ENCODE data around the gene FGF3.
"Not testable (repeated sequence)": the region's sequence is repeated elsewhere in the genome, so short reads cannot be mapped to it uniquely, and the experiment has no call there.

Gene FGF3

DNA sequence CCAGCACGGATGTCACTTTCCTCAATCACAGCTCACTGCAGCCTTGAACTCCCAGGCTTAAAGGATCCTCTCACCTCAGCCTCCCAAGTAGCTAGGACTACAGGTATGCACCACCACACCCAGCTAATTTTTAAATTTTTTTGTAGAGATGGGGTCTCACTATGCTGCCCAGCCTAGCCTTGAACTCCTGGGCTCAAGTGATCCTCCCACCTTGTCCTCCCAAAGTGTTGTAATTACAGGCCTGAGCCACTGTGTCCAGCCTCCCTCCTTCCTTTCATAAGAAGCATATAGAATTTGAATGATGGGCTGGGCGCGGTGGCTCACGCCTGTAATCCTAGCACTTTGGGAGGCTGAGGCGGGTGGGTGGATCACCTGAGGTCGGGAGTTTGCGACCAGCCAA lies 54.3 kb downstream of the FGF3 start:
- DNase-seq = not testable (repeated sequence)

DNA sequence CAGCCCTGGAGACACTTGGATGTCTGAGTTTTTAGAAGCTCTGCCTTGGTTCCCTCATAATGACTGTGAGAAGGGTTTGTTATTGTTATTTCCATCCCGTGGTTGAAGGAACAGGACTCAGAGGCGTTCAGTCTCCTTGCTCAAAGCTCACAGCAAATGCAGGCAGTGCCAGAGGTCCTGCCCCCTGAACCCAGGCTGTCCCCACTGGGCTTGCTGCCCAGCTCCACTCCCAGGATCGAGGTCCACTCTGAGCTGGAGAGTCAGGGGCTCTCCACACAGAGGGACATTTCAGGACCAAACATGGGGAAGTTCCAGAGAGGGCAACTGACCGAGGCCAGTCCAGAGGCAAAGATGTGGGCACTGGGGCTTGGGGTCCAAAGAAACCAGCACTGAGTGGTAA lies 58.9 kb downstream of the FGF3 start:
- DNase-seq = no peak

All from fibroblast of skin of back (primary cell).